HEK293 (cell line): Measurements from ENCODE around the gene SUPT5H.

Experiments
- BCL11A ChIP-seq: fragments of 450-650 bp; formaldehyde crosslinking; IDR thresholded peaks from 2 replicates; pipeline ENCODE4 v1.5.1; 2016; ENCODE audit warnings: low read depth, missing biosample characterization, missing genetic modification characterization
- YY1 ChIP-seq: fragments of 450-650 bp; formaldehyde crosslinking; IDR thresholded peaks from 2 replicates; pipeline ENCODE4 v1.5.1; 2018; ENCODE audit warnings: missing biosample characterization, missing genetic modification characterization
- ZNF214 ChIP-seq: fragments of 450-650 bp; formaldehyde crosslinking; IDR thresholded peaks from 2 replicates; pipeline ENCODE4 v1.5.1; 2017; ENCODE audit warnings: missing biosample characterization, mild to moderate bottlenecking, missing genetic modification characterization, borderline replicate concordance
- ZNF311 ChIP-seq: fragments of 450-650 bp; formaldehyde crosslinking; IDR thresholded peaks from 2 replicates; pipeline ENCODE4 v1.5.1; 2017; ENCODE audit warnings: missing biosample characterization, missing genetic modification characterization, borderline replicate concordance
- ZNF366 ChIP-seq: fragments of 450-650 bp; formaldehyde crosslinking; conservative IDR thresholded peaks from 2 replicates; pipeline ENCODE4 v1.5.1; 2016; ENCODE audit warnings: missing biosample characterization, missing genetic modification characterization
- ZNF629 ChIP-seq: fragments of 450-650 bp; formaldehyde crosslinking; IDR thresholded peaks from 2 replicates; pipeline ENCODE4 v1.5.1; 2017; ENCODE audit warnings: missing biosample characterization, missing genetic modification characterization
- TF ChIP-seq, protein P1 (sequence below): fragments of 450-650 bp; formaldehyde crosslinking; IDR thresholded peaks from 2 replicates; pipeline ENCODE4 v1.5.1; 2016; ENCODE audit warnings: missing biosample characterization, missing genetic modification characterization
- TF ChIP-seq, protein P2 (sequence below): fragments of 450-650 bp; formaldehyde crosslinking; IDR thresholded peaks from 2 replicates; pipeline ENCODE4 v1.5.1; 2016; ENCODE audit warnings: missing biosample characterization, missing genetic modification characterization, borderline replicate concordance
- TF ChIP-seq, protein P3 (sequence below): fragments of 450-650 bp; formaldehyde crosslinking; IDR thresholded peaks from 2 replicates; pipeline ENCODE4 v1.5.1; 2016; ENCODE audit warnings: missing biosample characterization, missing genetic modification characterization
- TF ChIP-seq, protein P4 (sequence below): fragments of 450-650 bp; formaldehyde crosslinking; IDR thresholded peaks from 2 replicates; pipeline ENCODE4 v1.5.1; 2016; ENCODE audit warnings: missing biosample characterization, missing genetic modification characterization

DNA sequence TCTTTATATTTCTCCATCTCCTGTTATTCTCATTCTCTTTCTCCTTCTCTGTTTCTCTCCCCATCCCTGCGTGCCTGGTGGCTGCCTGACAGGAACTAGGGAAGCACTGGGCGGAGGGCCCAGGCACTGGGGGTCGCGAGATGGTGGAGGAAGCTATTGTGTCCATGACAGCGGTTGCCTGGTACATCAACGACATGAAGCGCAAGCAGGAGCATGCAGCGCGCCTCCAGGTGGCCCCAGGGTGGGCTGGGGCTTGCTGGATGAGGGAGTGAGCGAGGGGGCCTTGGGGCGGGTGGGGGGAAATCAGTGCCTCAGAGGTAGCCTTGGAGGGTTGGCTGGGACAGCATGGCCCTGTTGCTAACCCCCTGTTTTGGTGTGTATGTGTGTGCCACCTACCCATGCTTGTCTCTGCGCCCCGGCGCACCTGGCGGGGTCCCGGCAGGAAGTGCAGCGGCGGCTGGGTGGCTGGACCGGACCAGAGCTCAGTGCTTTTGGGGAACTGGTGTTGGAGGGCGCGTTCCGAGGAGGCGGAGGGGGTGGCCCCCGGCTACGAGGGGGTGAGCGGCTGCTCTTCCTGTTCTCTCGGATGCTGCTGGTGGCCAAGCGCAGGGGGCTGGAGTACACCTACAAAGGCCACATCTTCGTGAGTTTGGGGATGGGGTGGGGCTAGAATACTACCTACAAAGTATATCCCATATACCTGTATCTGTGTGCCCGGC lies 27.8 kb upstream of the SUPT5H start:
- TF ChIP-seq BCL11A (tag by site-specific recombination) (no peak), ZNF214 (tag by site-specific recombination) (no peak), ZNF366 (tag by site-specific recombination) (no peak), YY1 (no peak), ZNF629 (tag by site-specific recombination) (no peak), ZNF311 (no peak)
- TF ChIP-seq, protein P1, sequence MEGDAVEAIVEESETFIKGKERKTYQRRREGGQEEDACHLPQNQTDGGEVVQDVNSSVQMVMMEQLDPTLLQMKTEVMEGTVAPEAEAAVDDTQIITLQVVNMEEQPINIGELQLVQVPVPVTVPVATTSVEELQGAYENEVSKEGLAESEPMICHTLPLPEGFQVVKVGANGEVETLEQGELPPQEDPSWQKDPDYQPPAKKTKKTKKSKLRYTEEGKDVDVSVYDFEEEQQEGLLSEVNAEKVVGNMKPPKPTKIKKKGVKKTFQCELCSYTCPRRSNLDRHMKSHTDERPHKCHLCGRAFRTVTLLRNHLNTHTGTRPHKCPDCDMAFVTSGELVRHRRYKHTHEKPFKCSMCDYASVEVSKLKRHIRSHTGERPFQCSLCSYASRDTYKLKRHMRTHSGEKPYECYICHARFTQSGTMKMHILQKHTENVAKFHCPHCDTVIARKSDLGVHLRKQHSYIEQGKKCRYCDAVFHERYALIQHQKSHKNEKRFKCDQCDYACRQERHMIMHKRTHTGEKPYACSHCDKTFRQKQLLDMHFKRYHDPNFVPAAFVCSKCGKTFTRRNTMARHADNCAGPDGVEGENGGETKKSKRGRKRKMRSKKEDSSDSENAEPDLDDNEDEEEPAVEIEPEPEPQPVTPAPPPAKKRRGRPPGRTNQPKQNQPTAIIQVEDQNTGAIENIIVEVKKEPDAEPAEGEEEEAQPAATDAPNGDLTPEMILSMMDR = no peak
- TF ChIP-seq, protein P2, sequence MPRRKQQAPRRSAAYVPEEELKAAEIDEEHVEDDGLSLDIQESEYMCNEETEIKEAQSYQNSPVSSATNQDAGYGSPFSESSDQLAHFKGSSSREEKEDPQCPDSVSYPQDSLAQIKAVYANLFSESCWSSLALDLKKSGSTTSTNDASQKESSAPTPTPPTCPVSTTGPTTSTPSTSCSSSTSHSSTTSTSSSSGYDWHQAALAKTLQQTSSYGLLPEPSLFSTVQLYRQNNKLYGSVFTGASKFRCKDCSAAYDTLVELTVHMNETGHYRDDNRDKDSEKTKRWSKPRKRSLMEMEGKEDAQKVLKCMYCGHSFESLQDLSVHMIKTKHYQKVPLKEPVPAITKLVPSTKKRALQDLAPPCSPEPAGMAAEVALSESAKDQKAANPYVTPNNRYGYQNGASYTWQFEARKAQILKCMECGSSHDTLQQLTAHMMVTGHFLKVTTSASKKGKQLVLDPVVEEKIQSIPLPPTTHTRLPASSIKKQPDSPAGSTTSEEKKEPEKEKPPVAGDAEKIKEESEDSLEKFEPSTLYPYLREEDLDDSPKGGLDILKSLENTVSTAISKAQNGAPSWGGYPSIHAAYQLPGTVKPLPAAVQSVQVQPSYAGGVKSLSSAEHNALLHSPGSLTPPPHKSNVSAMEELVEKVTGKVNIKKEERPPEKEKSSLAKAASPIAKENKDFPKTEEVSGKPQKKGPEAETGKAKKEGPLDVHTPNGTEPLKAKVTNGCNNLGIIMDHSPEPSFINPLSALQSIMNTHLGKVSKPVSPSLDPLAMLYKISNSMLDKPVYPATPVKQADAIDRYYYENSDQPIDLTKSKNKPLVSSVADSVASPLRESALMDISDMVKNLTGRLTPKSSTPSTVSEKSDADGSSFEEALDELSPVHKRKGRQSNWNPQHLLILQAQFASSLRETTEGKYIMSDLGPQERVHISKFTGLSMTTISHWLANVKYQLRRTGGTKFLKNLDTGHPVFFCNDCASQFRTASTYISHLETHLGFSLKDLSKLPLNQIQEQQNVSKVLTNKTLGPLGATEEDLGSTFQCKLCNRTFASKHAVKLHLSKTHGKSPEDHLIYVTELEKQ (tag by site-specific recombination) = no peak
- TF ChIP-seq, protein P3, sequence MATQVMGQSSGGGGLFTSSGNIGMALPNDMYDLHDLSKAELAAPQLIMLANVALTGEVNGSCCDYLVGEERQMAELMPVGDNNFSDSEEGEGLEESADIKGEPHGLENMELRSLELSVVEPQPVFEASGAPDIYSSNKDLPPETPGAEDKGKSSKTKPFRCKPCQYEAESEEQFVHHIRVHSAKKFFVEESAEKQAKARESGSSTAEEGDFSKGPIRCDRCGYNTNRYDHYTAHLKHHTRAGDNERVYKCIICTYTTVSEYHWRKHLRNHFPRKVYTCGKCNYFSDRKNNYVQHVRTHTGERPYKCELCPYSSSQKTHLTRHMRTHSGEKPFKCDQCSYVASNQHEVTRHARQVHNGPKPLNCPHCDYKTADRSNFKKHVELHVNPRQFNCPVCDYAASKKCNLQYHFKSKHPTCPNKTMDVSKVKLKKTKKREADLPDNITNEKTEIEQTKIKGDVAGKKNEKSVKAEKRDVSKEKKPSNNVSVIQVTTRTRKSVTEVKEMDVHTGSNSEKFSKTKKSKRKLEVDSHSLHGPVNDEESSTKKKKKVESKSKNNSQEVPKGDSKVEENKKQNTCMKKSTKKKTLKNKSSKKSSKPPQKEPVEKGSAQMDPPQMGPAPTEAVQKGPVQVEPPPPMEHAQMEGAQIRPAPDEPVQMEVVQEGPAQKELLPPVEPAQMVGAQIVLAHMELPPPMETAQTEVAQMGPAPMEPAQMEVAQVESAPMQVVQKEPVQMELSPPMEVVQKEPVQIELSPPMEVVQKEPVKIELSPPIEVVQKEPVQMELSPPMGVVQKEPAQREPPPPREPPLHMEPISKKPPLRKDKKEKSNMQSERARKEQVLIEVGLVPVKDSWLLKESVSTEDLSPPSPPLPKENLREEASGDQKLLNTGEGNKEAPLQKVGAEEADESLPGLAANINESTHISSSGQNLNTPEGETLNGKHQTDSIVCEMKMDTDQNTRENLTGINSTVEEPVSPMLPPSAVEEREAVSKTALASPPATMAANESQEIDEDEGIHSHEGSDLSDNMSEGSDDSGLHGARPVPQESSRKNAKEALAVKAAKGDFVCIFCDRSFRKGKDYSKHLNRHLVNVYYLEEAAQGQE (tag by site-specific recombination) = no peak
- TF ChIP-seq, protein P4, sequence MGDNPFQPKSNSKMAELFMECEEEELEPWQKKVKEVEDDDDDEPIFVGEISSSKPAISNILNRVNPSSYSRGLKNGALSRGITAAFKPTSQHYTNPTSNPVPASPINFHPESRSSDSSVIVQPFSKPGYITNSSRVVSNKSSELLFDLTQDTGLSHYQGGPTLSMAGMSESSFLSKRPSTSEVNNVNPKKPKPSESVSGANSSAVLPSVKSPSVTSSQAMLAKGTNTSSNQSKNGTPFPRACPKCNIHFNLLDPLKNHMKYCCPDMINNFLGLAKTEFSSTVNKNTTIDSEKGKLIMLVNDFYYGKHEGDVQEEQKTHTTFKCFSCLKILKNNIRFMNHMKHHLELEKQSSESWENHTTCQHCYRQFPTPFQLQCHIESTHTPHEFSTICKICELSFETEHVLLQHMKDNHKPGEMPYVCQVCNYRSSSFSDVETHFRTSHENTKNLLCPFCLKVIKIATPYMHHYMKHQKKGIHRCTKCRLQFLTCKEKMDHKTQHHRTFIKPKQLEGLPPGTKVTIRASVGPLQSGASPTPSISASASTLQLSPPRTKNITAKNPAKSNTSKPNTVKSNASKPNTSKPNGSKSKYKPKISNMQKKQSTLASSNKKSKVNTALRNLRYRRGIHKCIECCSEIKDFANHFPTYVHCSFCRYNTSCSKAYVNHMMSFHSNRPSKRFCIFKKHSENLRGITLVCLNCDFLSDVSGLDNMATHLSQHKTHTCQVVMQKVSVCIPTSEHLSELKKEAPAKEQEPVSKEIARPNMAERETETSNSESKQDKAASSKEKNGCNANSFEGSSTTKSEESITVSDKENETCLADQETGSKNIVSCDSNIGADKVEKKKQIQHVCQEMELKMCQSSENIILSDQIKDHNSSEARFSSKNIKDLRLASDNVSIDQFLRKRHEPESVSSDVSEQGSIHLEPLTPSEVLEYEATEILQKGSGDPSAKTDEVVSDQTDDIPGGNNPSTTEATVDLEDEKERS (tag by site-specific recombination) = no peak
